Right atrium auricular region (tissue), 2 donors: Measurements from ENCODE around the gene KIF6. TPM values are rescaled to one million over a fixed set of nuclear protein-coding genes. Genes with fewer than 3 reads are reported as not detected.

Experiments
- DNase-seq: peaks from one replicate; pipeline ENCODE4 v3.0.0-alpha.2; 2019; ENCODE audit warnings: low spot score
- H3K27ac ChIP-seq, 2 donors: fragments of 200-600 bp; sonication (generic); 1 replicate in 1 of 2; 2 replicates in 1 of 2; pipeline ENCODE4 v1.5.1; 2016 to 2019
- H3K27me3 ChIP-seq, 2 donors: fragments of 200-600 bp; sonication (generic); one replicate each; pipeline versions ENCODE4 v1.5.1 to v1.6.0; 2017 to 2019
- H3K36me3 ChIP-seq: fragments of 200-600 bp; sonication (generic); one replicate; pipeline ENCODE4 v1.5.1; 2016
- H3K4me1 ChIP-seq, 2 donors: fragments of 200-600 bp; sonication (generic); one replicate each; pipeline versions ENCODE4 v1.5.1 to v1.6.0; 2017 to 2019
- H3K4me3 ChIP-seq, 2 donors: fragments of 200-600 bp; sonication (generic); 1 replicate in 1 of 2; 2 replicates in 1 of 2; pipeline ENCODE4 v1.5.1; 2017 to 2019; ENCODE audit warnings: mild to moderate bottlenecking in 1 of 2, moderate library complexity in 1 of 2
- H3K9me3 ChIP-seq, 2 donors: fragments of 200-600 bp; sonication (generic); one replicate each; pipeline ENCODE4 v1.5.1; 2019
- CTCF ChIP-seq, 2 donors: fragments of 200-600 bp; sonication (generic); IDR thresholded peaks; one replicate each; pipeline ENCODE4 v1.5.1; 2019; ENCODE audit warnings: antibody characterized with exemption in 2 of 2
- total RNA-seq, 2 donors: library from RNA; depleted of rRNA; stranded (reverse); fragments of >200 nt; gene quantifications; one replicate each; pipeline ENCODE4 v1.1.0, GENCODE V29; 2016

KIF6 gene
- total RNA-seq, 2 donors from 2014 or later: not detected

GRCh38 chr6:39527792-39528564 is 197.2 kb downstream of the KIF6 start:
- Histone ChIP-seq H3K4me3 (no peak overlapping the region), H3K27me3 (no peaks in the 10 kb centered on the region), H3K27ac (no peak overlapping the region), H3K4me1 (no peaks in the 10 kb centered on the region), H3K36me3 (no peaks in the 10 kb centered on the region), H3K9me3 (no peaks in the 10 kb centered on the region)
- DNase-seq: no peak
- TF ChIP-seq CTCF (IDR thresholded peaks at IDR 0.05): no peak

GRCh38 chr6:39524007-39524406 is 201.2 kb downstream of the KIF6 start:
- no peak for TF ChIP-seq CTCF (IDR thresholded peaks at IDR 0.05)
- no peak overlapping the region for H3K27ac ChIP-seq

GRCh38 chr6:39521958-39522357 is 203.2 kb downstream of the KIF6 start:
- Histone ChIP-seq H3K27me3 (no peaks in the 10 kb centered on the region), H3K4me3 (no peak overlapping the region), H3K4me1 (no peaks in the 10 kb centered on the region), H3K36me3 (no peaks in the 10 kb centered on the region), H3K9me3 (no peaks in the 10 kb centered on the region), H3K27ac (no peak overlapping the region)
- TF ChIP-seq CTCF (IDR thresholded peaks at IDR 0.05): no peak
- DNase-seq: no peak

More at GRCh38 chr6:39524007-39524406, 201.2 kb downstream of the KIF6 start:
- DNase-seq: no peak
- Histone ChIP-seq H3K36me3 (no peaks in the 10 kb centered on the region), H3K27me3 (no peaks in the 10 kb centered on the region), H3K4me3 (no peak overlapping the region), H3K9me3 (no peaks in the 10 kb centered on the region), H3K4me1 (no peaks in the 10 kb centered on the region)

GRCh38 chr6:39520916-39521315 is 204.3 kb downstream of the KIF6 start:
- Histone ChIP-seq H3K36me3 (no peaks in the 10 kb centered on the region), H3K27me3 (no peaks in the 10 kb centered on the region), H3K4me1 (no peaks in the 10 kb centered on the region), H3K9me3 (no peaks in the 10 kb centered on the region), H3K27ac (no peak overlapping the region), H3K4me3 (no peak overlapping the region)
- no peak for DNase-seq
- TF ChIP-seq CTCF (IDR thresholded peaks at IDR 0.05): no peak

- H3K4me3 ChIP-seq: no peak overlapping the region
- H3K36me3 ChIP-seq: no peaks in the 10 kb centered on the region
- H3K27me3 ChIP-seq: no peaks in the 10 kb centered on the region
- no peak overlapping the region for H3K27ac ChIP-seq
- H3K9me3 ChIP-seq: no peaks in the 10 kb centered on the region
- no peak for DNase-seq
- no peak for TF ChIP-seq CTCF (IDR thresholded peaks at IDR 0.05)
- no peaks in the 10 kb centered on the region for H3K4me1 ChIP-seq
Measured at GRCh38 chr6:39520411-39520810, 204.8 kb downstream of the KIF6 start.

GRCh38 chr6:39518221-39518620 is 207.0 kb downstream of the KIF6 start:
- no peaks in the 10 kb centered on the region for H3K27me3 ChIP-seq
- DNase-seq: no peak
- H3K4me1 ChIP-seq: no peaks in the 10 kb centered on the region
- H3K27ac ChIP-seq: no peak overlapping the region
- TF ChIP-seq CTCF (IDR thresholded peaks at IDR 0.05): no peak
- no peak overlapping the region for H3K4me3 ChIP-seq
- no peaks in the 10 kb centered on the region for H3K36me3 ChIP-seq
- no peaks in the 10 kb centered on the region for H3K9me3 ChIP-seq
